HG03045 (cell line): ENCODE results near the gene AHCTF1.
"Not testable (repeated sequence)": the region's sequence is repeated elsewhere in the genome, so short reads cannot be mapped to it uniquely, and the experiment has no call there.

Experiments used
- ATAC-seq: cut with Tn5 transposase; IDR thresholded peaks from one replicate; pipeline ENCODE4 v1.9.1; 2021; ENCODE audit warnings: mild to moderate bottlenecking, moderate library complexity; ENCODE audit not compliant: unreplicated experiment

The AHCTF1 gene

DNA sequence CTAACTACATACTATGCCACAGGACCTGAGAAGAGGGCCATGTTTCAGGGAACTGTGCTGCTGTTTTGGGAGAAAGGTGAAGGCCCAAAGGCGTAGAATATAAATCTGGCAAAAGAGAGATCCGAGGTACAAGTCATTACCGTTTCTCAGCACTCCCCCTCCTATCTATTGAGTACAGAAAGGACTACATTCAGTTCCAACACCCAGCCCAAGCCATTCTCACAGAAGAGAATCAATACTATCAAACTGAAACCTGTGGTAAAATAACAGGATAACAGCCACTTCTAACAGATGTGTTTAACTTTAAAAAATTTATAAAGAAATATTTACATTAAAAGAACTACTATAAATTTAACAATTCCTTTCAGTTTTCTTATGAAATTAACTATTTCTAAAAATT, 7.8 kb downstream of the AHCTF1 start:
- ATAC-seq = no peak

GRCh38 chr1:246923482-246923881, 8.3 kb downstream of the AHCTF1 start:
- ATAC-seq = no peak

GRCh38 chr1:246921481-246921880, 10.3 kb downstream of the AHCTF1 start:
- no peak for ATAC-seq

DNA sequence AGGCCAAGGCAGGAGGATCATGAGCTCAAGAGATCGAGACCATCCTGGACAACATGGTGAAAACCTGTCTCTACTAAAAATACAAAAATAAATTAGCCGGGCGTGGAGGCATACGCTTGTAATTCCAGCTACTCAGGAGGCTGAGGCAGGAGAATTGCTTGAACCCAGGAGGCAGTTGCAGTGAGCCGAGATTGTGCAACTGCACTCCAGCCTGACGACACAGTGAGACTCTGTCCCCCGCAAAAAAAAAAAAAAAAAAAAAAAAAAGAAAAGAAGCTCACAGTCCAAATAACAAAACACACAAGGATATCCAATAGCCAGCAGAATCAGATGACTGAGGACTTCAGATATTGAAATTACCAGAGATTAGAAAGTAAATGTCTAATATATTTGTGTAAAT, 11.8 kb downstream of the AHCTF1 start:
- no peak for ATAC-seq

- ATAC-seq = not testable (repeated sequence)
Measured at GRCh38 chr1:246916026-246916923, 15.5 kb downstream of the AHCTF1 start.

DNA sequence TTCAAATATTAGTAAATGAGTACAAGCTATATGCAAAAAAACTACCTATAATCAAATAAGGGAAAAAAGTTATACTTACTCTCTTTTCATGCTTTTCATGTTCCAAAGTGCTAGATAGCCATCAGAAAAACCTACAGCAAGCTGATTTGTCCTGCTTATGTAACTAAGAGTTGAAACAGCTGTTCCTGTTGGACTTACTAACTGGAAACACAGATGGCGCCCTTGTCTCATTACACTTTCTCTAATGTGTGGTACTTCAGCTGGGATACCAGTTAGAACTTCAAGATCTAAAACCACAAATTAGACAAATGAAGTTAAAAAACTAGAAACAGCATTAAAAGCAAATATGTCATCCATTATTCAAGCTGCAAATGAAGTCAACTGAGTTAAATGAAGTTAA, 24.3 kb downstream of the AHCTF1 start:
- no peak for ATAC-seq

DNA sequence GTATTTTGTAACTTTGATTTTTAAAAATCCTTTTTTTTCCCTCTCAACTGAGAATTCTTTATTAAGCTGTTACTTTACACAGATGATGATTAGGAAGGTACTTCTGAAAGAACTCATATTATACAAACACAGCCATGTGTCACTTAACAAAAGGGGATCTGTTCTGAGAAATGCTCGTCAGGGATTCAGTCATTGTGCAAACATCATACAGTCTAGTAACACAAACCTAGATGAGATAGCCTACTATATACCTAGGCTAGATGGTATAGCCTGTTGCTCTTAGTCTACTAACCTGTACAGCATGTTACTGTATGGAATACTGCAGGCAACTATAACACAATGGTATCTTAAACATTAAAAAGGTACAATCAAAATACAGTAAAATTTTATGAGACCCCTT, 24.9 kb downstream of the AHCTF1 start:
- ATAC-seq = no peak

- ATAC-seq = no peak
Measured at GRCh38 chr1:246901874-246902273, 29.9 kb downstream of the AHCTF1 start.

GRCh38 chr1:246897302-246897701, 34.4 kb downstream of the AHCTF1 start:
- no peak for ATAC-seq

DNA sequence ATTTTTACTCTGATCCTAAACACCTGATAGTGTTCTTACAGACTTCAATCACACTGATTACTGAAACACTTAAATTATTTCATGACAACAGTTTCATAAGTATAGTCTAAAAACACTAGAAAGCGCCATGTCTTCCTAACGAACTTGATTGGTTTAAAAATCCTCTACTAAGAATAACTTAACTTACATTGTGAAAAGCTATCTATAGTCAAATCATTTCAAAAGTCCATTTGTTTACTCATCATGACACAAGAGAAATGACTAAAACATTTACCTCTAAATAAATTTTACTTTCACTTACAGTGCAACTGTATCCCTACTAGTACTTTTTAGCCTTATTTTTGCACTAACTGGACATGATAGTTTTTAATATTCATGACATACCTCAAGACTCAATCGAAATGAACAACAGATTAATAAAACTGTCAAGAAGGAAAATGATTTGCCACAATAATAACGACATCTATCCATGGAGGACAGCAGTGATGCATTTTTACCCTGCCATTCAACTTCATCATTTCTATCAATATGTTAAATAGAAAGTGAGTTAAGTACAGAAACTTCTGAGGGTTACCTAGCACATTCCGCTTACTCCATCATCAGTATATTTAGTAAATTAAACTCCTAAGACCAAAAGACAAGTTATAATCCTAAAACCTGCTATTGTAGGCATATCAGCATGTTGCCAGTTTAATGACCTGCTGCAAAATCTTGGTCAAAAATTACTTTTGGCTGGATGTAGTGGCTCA, 38.4 kb downstream of the AHCTF1 start:
- peak; percentile 57 for ATAC-seq

DNA sequence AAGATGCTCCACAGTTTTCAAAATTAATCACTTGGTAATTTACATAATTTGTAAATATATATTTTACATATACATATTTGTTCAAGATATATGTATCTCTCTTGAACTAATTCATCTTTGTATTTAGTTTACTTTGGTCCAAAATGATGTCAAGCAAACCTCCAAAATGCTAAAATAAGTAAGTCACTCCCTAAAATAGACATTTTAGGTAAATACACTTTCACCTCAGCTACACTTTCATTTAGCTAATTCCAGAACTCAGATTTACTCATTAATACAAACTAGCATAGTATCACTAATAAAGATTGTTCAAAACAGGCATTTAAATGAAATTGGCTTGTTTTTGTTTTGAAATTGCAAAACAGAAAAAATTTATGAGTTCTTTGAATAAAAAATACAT, 40.6 kb downstream of the AHCTF1 start:
- ATAC-seq = no peak

DNA sequence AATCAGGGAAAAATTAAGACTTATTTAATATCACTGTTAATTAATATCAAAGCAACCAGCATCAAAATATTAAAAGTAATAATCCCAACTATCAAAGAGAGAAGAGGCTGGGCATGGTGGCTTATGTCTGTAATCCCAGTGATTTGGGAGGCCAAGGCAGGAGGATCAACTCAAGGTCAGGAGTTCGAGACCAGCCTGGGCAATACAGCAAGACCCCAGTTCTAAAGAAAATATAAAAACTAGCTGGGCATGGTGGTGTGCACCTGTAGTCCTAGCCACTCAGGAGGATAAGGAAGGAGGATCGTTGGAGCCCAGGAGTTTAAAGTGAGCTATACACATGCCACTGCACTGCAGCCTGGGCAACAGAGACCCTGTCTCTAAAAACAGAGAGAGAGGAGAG, 43.2 kb downstream of the AHCTF1 start:
- ATAC-seq = no peak

DNA sequence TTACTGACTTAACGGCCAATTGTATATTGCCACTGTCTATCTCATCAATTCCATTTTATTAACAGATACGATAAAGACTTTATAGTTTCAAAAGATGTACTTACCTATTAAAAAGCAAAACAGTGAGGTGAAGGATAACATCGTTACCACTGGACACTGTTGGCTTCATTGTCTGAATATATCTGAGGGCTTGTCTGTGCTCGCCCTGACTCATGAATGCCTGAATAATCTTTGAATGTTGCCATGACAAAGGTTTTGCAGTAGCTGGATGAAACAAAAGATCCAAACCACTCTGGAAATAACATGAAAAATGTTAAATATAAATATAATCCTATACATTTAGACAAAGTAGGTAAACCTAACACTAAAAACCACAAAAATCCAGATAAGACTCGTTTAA, 46.4 kb downstream of the AHCTF1 start:
- not testable (repeated sequence) for ATAC-seq

GRCh38 chr1:246878551-246878950, 53.2 kb downstream of the AHCTF1 start:
- no peak for ATAC-seq

DNA sequence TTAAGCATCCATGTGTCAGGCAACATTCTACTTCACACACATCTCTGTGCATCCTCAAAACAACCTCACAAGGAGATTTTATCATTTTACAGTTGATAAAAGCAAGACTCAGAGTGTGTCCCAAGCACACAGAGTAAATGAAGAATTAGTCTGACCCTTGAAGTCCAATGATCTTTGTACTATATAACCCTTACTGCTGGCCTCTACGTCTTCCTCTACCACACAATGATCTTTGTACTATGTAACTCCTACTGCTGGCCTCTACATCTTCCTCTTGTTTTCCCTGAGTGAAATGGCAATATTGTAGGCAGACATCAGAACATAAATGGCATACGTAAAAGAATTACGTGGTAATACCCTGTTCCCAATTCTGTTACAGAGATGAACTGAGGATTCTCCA, 55.3 kb downstream of the AHCTF1 start:
- no peak for ATAC-seq

GRCh38 chr1:246875041-246876026, 56.4 kb downstream of the AHCTF1 start:
- no peak for ATAC-seq

DNA sequence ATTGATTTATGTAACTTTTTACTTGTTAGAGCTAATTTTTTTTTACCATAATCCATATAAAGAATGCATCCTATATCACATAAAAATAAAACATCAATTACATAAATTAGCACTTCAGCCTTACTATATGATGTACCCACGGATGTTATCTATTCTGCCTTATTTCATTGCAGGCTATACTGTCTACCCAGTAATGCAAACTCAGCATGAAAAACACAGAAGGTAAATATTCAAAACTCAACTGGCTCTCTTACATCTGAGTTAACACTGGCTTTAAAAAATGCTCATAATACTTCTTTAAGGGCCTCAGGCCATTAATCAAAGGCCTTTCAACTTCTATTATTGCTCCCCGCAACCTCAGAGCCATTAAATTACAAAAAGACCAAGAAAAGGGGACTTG, 65.8 kb downstream of the AHCTF1 start:
- ATAC-seq = no peak

DNA sequence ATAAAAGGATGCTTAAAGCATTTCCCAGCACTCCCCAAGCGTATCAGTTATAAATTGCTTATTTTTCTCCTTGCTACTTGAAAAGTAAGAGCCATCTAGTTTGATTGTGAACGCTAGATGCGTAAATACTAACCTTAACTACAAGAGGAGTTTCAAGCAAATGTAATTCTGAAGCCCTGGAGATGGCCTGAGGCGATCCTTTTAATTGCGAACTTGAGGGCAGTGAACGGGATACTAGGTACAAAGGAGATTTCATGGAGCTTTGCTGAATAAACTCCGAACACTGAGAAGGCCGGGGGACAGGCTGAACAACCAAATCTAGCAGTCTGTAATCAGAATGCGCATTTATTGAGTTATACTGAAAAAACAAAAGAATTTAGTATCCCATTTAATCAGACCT, 68.0 kb downstream of the AHCTF1 start:
- not testable (repeated sequence) for ATAC-seq

- ATAC-seq = no peak
Measured at GRCh38 chr1:246860401-246860800, 71.3 kb downstream of the AHCTF1 start.

DNA sequence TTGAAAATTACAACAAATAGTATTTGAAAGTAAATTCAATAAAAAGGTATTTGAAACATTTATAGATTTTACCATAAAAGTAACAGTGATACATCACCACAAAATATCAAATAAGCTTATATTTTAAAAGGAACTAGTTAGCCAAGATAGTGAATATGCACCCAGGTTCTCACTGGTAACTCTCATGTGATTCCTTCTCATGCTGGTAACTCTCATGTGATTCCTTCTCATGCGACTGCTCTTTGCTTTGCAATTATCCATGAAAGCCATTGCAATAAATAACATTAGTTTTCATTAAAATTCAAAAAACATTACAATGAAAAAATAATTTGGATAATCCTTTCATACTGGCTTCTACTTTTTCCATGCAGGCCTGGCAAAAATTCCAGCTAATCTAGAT, 75.4 kb downstream of the AHCTF1 start:
- ATAC-seq = no peak

GRCh38 chr1:246850640-246851039, 81.1 kb downstream of the AHCTF1 start:
- not testable (repeated sequence) for ATAC-seq
